T-helper 2 cell treated with Interferon-gamma antibody and Interleukin-4, amounts not matched to agents 100 ng/mL and 5 ng/mL, for 36 hours (primary cell): Measurements from ENCODE around the gene PNMT. TPM values are rescaled to one million over a fixed set of nuclear protein-coding genes. Genes with fewer than 3 reads are reported as not detected.

ENCODE experiments used
- intact Hi-C: fragments of 100-400 bp; cut with micrococcal nuclease; formaldehyde crosslinking; loops from one replicate; pipeline ENCODE4 v1.15.1; 2023
- total RNA-seq: library from RNA; stranded (reverse); gene quantifications from 2 replicates; pipeline ENCODE4 v1.2.3, GENCODE V29; 2022

Gene PNMT
- total RNA-seq, 1 donor from 2014 or later = not detected

DNA sequence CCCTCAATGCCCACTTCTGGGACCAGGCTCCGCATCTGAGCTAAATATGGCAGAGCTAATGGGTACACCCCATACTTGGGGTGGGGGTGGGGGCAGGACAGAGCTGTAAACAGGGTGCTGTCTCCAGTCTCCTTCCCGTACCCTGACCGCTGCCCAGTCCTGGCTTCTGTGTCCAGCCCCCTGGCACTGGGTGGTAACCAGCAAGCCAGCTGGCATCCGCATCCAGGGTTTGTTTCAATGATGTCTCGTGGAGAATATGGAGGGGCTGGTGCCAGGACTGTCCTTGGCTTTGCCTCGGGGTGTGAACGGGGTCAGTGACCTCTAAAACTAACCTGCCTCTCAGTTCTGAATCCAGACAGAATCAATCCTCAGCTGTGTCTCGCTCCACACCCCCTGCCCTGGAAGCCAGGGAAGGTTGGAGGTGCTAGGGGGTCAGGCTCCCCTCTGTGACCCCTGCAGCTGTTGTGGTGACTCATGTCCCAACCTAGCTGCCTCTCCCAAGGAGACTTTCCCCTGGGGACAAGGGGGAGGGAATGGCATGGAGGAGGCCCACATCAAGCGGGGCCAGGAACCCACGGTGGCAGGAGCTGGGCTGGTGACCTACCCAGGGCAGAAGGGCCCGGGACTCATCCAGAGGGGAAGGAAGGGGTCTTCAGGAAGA, 1.5 kb upstream of the PNMT start:
- intact Hi-C loops = no loop called here

DNA sequence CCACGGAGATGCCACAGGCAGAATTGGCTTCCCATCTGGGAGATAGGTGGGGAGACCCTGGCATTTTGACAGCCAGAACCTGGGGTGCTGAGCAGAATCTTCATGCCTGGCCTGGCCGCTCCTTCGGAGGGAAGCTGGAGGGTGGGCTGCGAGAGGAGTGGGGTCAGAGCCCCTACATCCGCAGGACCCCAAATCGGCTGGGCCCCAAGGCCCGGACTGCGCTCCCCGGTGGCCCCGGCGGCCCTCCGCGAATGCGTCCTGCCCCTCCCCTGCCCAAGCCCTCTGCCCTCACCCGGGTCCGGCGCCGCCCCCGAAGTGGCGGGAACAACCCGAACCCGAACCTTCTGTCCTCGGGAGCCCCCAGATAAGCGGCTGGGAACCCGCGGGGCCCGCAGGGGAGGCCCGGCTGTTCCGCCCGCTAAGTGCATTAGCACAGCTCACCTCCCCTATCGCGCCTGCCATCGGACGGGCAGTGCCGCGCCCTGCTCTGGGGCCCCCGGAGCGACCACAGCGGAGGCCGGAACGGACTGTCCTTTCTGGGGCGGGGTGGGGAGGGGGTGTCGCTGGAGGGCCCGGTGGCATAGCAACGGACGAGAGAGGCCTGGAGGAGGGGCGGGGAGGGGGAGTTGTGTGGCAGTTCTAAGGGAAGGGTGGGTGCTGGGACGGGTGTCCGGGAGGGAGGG, 850 bp upstream of the PNMT start:
- intact Hi-C loops = no loop called here

DNA sequence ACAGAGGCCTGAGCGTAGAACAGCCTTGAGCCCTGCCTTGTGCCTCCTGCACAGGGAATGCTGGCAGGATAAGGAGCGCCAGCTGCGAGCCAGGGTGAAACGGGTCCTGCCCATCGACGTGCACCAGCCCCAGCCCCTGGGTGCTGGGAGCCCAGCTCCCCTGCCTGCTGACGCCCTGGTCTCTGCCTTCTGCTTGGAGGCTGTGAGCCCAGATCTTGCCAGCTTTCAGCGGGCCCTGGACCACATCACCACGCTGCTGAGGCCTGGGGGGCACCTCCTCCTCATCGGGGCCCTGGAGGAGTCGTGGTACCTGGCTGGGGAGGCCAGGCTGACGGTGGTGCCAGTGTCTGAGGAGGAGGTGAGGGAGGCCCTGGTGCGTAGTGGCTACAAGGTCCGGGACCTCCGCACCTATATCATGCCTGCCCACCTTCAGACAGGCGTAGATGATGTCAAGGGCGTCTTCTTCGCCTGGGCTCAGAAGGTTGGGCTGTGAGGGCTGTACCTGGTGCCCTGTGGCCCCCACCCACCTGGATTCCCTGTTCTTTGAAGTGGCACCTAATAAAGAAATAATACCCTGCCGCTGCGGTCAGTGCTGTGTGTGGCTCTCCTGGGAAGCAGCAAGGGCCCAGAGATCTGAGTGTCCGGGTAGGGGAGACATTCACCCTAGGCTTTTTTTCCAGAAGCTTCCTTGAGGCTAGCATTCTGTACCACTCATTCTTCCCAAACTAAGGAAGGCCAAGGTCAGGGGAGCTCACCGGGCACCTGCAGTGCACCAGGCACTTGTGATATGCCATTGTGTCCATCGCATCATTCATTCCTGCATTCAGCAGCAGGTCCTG, 1.9 kb downstream of the PNMT start:
- intact Hi-C loops = no loop called here

DNA sequence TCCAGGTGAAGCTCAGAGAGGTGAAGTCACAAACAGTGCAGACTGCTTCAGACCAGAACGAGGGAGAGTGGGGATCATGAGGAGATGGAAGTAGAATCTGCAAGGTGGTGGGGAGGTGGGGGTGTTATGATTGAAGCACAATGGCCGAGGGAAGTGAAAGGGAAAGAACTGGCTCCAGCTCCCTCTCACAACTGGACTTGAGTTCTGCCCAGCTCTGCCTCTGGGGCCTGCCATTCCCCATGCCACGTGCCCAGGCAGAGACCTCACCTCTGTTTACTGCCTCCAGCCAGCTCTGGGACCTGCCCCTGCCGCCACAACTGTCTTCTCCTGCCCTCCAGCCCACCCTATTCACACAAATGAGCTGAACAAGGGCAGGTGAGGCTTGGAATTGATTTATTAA, 2.5 kb downstream of the PNMT start:
- intact Hi-C loops = no loop called here

DNA sequence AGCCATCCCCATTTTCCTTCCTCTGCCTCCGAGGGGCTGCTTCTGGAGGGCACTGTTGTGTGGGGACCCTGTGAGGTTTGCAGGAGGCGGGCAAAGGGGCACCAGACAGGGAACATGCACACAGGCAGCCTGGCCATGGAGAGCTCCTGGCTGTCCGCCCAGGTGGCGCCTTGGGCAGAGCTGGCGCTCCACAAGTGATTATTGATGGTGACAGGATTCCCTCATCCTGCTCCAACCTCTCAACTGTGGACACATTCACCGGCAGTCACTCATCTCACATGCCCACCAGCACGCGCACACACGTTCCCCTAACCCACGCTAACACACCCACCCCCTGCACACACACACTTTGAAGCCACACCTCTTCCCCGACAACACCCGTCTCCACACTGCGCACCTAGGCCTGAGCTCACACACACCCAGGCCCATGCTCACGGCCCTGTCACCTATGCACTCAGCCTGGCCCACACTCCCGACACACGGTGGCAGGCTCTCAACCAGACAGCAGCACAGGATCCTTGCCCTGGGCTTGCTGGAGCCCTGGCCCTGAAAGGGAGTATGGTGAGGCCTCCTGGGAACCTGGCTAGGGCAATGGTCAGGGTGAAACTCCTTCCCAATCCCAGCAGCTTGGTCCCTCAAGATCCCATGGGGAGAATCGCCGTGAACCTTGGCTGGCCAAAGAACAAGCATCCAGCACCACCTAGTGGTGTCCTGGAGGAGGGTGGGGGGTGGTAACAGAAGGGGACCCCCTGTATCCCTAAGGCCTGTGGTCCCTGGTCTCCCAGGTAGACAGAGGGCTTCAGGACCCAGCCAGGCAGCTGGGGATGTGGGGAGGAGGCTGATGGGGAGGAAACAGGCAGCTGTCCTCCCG, 3.6 kb downstream of the PNMT start:
- intact Hi-C loops = no loop called here

DNA sequence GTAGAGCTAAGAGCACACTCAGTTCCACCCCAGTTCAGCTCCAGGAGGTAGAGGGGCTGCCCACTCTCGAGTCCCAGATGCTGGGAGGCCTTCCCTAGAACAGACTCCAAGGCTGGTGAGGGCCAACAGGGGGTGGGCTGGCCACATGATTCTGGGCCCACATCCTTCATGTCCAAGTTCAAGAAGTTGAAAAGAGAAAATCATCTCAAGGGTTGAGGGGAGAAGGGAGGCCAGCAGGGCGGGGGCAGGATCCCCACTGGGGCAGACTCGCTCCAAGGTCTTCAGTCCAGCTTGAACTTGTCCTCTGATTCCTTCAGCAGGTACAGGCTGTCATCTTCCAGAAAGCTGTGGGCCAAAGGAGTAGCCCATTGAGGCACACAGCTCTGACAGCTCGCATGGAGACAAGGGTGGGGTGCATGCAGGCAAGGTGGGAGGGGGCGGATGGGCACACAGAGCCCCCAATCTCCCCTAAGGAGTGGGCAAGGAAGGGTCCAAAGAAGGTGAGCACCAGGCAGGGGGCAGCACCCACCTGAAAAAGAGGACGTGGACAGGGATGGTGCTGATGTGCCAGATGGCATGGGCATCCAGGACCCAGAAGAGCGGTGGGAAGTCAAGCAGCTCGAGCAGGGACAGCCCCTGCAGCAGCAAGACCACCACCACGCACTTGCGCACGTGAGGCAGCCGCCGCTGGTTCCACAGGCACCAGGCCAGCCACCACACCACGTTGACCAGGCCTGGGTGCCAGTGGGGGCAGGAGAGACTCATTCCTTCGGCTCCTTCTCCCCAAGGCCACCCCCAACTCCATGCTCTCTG, 4.5 kb downstream of the PNMT start:
- intact Hi-C loops = no loop called here

DNA sequence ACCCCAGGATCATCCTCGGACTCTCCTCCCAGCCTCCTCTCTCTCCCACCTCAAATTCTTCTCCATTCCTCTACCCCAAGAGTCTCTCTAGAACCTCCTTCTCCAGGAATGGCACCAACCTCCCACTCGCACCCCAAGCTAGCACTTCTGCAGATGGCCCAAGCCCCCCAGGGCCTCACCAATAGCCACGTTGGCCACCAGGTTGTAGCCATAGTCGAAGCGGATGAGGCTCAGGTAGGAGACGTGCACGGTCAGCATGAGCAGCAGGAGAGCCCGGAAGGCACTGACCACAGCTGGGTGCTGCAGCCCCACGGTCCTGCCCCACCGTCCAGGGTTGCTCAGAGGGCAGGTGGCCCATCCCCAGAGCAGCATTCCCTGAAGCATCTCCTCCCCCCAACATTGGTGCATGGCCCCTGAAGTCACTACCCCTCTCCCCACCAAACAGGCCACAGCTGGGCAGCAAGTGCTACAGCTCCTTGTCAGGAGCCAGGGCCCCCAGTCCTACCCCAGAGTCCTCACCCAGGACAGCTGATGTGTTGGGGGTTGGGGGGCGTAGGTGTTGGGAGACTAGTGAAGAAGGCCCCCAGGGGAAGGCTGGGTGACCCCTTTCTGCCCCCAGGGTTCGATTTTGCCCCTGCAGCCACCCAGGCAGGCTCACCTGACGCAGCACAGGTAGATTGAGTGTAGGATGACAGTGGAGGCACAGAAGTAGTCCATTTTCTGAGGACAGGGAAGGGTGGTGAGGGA, 5.3 kb downstream of the PNMT start:
- intact Hi-C loops = no loop called here

DNA sequence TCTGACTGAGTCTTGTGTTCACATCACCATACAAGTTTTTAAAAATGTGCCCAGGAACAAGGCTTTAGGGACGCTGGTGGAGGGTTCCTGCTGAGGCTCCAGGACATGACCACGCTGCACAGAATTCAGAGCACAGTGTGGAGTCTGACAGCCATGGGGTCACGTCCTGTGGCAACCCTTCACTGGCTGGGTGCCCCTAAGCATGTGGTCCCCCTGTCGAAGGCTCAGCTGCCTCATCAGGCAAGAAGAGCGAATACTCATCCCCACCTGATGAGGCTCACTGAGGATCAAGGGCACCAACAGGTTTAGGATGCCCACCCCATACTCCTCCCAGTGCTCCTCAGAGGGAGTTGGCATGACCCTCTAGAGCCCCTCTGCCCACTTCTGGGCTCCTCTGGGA, 5.9 kb downstream of the PNMT start:
- intact Hi-C loops = no loop called here

DNA sequence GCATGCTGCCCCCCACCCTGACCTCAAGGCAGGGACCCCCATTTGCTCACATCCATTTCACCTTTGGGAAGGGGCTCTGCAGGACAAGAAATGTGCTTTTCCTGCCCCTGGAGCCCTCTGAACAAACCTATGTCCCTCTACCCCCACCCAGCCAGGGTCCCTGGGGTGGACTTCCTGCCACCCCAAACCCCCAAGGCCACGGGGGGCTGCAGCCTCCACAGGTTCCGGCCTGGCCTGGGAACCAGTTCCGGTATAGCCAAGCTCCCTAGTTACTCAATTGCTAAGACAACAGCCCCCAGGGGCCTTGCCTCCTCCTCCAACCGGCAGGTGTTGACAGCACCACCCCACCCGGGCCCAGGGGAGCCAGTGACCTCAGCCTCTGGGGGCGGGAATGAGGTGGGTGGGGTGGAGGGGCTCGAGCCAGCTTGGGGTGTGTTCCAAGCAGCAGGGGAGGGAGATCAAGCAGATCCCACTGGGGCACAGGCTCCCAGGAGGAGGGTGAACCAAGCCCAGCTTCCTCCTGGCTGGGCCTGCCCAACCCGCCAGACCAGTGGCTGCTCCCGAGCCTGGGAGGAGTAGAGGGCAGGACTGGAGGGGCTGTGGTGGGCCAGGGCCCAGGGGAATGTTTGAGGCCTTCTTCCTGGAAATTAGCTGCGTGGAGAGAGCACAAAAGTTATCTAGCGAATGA, 6.6 kb downstream of the PNMT start:
- intact Hi-C loops = loop anchor here (5.0 kb wide), 1 partner anchor 57 kb away; the partner anchor contains the start of gene MIEN1

DNA sequence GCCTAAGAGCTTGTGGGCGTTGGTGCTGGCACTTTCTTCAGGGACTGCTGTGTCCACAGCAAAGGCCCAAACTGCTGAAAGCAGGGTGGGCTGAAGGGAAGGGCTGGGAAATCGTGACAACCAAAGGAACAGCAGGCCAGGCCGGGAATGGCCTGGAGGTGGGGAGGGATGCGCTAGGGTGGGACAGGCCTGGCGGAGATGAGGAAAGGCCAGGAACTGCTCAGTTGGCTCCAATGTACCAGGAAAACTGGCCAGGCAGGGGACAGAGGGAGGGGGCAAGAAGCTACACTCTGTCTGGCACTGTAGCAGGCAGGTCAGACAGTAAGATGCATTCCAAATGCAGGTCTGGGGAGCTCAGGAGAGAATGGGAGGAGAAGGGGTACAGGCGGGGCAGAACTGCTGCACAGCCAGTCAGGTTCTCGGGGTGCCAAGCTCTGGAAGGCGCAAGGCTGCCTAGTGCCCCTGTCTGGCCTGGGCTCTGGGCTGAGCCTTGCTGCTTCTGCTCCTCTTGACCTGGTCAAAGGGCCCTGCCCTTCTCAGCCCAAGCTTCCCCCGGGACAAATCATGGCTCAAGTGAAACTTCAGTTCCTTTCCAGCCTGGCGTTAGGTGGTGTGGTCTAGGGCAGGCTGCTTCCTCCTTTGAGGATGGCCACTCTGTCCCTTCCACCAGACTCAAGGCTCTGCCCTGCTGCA, 7.3 kb downstream of the PNMT start:
- intact Hi-C loops = loop anchor here (5.0 kb wide), 1 partner anchor 57 kb away; the partner anchor contains the start of gene MIEN1

DNA sequence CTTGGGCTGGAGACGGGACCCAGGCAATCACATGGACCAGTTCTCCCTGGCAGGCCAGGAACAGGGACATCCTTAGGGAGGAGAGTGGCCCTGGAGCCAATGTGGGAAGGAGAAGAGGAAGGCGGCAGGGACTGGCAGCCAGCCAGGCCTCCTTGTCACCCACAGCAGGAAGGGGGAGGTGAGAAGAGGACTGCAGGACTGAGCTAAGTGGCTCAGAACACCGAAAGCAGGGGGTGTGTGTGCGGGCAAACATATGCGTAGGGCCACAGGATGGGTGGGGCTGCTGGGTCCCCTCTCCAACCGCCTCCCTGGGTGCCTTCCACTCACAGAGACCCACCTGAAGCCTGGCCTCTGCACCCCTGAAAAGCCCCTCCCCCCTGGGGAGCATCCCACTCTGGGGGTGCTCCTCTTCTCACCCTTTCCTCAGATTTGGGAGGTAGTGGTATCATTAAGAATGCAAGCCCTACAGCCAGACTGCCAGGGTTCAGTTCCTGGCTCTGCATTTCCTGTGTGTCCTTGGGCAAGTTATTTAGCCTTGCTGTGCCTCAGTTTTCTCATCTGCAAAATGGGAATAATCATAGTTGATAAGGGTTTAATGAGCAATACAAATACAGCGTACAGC, 8.1 kb downstream of the PNMT start:
- intact Hi-C loops = loop anchor here (5.0 kb wide), 1 partner anchor 56 kb away; the partner anchor contains the start of gene MIEN1

DNA sequence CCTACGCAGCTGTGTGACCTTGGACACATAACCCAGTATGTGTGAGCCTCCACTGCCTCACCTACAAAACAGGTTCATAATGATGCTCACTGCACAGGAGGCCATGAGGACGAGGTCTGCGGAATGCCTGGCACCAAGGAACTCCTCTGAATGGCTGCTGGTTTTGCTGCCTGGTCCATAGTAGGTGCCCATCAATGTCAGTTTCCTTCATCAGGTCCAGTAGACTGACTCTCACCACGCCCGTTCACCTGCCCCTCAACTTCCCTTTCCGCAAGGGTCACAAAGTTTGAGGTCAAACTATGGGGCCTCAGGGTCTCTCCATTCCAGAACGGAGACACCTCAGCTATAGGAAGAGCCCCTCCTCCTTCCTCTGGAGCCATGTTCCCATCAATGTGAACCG, 8.8 kb downstream of the PNMT start:
- intact Hi-C loops = loop anchor here (5.0 kb wide), 1 partner anchor 55 kb away; the partner anchor contains the start of gene MIEN1

DNA sequence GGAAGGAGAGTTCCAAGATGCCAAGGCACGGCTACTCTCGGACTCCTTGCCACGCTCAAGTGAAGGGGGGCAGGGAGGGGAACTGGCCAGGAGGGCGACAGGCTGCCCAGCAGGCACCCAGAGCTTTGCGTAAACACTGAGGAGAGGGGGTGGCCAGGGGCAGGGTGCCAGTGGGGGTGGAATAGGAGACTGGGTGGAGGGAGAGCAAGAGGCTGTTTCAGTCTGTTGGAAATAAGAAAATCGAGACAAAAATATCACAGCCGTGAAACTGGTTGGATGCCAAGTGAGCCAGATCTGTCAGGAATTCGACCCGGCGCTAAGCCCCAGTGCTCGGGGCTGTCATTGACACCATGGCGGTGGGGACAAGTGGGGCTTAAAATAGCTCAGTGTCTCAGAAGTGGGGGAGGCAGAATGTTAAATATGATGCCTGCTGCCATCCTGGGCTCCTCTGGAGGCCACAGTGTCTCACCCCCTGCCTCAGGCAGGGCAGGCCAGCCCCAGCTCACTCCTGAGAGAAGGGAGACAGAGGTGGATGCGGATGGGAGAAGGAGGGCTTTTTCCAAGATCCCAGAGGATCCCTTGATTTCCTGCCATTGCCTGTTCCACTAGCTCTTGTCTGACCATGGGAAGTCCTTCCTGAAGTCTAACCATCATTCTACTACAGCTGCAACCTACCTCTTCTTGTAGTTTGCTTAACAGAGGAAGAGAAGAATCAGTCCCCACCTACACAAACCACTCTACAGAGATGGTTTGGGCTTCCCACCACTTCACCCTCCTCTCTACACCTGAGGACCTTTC, 9.5 kb downstream of the PNMT start:
- intact Hi-C loops = loop anchor here (5.0 kb wide), 1 partner anchor 55 kb away; the partner anchor contains the start of gene MIEN1

DNA sequence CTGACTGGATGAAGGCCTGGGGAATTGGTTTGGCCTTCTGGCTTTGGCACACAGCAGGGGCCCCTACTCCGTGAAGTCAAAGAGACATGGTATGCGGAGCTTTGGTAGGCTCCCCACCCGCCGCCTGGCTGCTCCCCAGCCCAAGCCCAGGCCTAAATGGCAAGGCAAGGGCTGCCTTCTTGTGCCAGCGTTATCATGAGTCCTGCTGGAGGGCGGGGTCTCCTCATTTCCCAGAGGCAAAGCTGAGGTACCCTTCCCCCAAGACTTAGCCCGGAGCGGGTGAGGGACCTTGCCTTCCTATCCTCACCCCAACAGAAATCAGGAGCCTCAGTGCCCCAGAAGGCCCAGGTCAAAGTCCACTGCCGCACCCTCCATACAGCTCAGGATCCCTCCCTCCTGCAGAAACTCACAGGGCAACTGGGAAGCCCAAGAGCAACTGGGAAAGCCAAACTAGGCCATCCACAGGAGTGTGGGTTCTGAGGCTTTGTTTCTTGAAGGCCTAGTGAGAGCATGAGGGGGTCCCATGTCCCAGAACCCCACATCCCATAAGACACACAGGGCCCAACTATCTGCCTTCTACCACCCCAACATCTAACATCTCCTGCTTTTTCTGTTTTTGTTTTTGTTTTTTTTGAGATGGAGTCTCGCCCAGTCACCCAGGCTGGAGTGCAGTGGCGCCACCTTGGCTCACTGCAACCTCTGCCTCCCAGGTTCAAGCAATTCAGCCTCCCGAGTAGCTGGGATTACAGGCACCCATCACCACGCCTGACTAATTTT, 10.3 kb downstream of the PNMT start:
- intact Hi-C loops = loop anchor here (5.0 kb wide), 1 partner anchor 54 kb away; the partner anchor contains the start of gene MIEN1

DNA sequence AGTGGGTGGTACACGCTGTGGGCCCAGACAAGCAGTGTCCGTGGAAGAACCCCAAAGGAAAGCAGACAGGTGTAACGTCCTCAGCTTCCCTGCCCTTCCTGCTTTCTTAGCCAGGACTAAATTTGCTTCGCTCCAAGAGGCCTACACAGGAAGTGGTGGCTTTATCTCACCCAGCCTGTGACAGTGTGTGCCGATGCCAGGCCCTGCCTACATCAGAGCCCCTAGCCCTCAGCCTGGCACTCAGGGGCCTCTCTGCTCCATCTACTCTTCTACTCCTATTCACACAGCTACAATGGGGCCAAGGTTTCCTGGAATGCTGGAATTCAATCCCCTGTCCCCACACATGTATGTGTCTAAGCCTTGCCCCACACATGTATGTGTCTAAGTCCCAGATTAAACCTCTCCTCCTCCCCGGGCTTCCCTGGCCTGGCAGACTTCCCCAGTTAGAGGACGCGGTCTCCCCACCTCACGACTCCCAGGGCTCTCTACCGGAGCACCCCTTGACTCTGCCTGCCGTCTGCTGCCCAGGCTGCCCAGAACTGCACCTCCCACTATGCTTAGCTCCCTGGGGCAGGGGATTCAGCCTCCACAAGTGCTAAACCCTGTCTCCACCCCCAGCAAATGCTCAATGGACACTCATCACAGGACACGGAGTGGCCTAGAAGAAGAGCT, 11.4 kb downstream of the PNMT start:
- intact Hi-C loops = loop anchor here (5.0 kb wide), 1 partner anchor 53 kb away; the partner anchor contains the start of gene MIEN1
